ENCODE data around the gene MALRD1. TPM values are rescaled to one million over a fixed set of nuclear protein-coding genes. Genes with fewer than 3 reads are reported as not detected.

MALRD1 gene
- polyA plus RNA-seq, 10 donors = 0.22 to 1.6 (median 0.86) TPM

DNA sequence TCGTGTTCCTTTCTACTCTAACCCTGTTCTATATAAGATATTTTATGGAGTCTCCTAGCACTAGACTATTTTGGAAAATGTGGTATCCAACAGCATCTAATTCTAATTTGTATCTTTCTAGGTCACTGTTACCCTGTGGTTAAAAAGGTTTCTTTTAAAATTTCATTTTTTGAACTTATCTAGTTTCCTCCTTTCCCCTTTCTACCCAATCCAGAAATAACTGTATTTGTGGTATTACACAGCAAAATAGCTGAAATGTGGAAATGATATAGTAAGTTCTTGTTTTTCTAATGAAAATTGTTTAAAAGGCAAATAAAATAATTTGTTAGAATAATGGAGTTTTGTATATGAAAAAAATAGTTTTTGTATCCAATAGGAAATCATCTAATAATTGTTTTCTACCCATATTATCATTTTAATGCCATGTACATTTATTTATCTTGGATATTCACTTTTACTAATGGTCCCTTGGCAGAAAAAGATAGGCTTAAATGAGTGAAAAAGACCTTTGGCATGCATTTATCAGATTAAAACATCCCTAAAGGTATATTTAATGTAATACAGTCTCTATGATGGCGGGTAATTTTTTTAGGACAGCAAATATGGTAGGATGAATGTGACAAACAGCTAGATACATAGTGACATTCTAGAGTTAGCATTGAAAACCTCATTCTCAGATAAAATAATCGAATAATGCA, 592.1 kb downstream of the MALRD1 start:
- DNase-seq = no peak

DNA sequence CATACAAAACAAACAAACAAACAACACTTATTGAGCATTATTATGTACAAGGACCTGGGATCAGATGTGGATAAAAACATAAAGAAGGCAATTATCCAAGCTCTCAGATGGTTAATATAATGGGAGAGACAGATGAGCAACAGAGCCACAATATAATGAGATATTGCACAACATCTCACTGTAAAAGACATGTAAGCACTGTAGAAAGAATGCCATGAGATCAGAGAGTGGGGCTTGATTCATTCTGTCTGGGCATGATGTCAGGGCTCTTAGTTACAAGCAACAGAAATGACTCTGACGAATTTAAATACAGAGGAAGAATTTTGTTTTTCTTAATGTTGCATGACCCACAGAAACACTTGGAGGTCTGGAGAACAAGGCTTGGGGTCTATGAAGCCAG, 602.9 kb downstream of the MALRD1 start:
- peak in 1 of 3 donors; percentile 64 for DNase-seq

DNA sequence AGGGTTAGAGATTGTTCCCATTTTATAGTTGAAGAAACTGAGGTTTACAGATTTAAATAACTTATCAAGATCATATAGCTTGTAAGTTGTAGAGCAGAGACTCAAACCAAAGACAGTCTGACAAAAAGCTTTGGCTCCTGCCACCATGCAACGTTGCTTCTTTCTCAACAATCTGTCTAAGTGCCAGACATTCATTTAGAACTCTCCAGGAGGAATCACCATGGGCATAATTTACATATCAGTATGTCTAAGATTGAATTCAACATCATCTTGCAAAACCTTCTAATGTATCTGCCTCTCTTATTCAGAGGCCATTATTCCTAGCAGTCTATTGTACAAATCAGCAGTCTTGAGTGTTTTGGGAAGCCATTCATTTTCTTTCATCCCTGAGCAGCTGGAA, 604.1 kb downstream of the MALRD1 start:
- DNase-seq = no peak

DNA sequence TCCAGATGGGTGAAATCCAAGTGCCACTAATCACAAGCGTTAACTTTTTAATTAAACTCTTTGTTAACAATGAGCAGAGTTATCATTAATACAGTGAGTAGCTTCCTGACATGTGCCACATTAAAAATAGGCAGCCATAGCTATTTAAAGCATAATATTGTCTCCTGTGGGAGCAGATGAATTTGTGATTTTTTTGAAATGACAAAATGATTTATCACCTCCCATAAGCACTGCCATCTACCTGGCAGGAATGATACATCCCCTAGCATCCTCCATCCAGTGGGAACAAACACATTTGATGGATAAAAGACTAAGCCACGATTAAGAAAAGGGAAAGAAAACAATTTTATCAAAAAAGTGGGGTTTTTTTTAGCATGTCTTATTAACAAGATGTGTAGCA, 605.3 kb downstream of the MALRD1 start:
- no peak for DNase-seq

DNA sequence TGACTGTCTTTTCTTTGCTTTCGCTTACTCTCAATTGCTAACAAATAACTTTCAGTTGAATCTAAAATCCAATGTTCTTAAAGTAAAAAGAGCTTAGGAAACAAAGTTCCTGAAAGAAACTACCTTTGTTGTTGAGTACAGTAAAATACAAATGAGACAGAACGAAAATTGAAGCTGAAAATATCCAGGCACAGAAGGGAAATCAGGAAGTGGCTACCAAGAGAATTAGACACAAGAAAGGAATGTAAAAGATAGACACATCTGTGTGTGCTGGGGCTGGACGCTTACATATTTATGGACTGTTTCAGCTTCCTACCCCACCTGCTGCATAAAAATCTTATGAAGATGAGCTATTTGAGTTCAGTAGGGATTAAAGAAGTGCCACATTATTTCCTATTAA, 606.0 kb downstream of the MALRD1 start:
- peak in 2 of 3 donors; percentile 42 to 48 for DNase-seq

DNA sequence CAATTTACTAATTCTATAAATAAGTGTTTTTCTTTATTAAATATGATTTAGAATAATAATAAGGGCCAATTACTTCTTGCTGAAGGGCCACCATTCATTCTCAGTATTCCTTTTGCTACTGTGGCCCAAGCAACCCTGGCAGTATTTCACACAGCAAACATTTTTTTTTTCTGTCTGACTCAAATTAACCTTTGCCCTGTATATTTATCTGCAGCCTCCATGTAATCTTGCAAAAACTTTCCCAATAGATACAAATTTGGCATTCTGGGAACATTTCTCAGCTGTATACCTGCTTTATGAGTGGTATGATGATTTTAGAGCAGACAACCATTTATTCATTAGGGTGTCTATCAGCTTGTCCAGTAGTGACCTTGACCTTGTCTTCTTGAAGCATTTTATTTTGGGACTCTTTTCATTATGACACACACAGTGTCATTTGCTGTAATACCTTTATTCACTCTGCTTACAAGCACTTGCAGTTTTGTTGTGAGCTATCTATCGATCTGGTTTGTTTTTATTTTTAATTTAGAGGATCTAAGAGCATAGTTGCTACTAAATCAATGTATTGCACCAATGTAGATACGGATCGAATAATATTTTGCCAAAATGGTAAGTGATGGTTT, 607.9 kb downstream of the MALRD1 start:
- DNase-seq = no peak

DNA sequence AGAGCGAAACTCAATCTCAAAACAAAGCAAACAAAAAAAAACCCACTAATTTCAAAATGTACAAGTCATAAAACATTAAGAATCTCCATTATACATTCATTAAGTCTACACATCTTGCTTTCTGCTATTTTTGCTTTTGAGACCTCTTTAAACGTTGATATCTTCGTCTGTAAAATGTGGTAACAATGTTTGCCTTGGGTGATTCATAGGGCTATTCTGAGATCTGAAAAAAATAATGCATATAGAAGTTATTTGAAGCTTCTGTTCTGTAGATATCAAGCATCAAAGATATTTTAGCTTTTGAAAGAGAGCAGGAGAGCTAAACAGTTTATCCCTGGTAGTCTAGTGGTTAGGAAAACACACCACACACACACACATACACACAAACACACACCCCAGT, 609.5 kb downstream of the MALRD1 start:
- DNase-seq = no peak

DNA sequence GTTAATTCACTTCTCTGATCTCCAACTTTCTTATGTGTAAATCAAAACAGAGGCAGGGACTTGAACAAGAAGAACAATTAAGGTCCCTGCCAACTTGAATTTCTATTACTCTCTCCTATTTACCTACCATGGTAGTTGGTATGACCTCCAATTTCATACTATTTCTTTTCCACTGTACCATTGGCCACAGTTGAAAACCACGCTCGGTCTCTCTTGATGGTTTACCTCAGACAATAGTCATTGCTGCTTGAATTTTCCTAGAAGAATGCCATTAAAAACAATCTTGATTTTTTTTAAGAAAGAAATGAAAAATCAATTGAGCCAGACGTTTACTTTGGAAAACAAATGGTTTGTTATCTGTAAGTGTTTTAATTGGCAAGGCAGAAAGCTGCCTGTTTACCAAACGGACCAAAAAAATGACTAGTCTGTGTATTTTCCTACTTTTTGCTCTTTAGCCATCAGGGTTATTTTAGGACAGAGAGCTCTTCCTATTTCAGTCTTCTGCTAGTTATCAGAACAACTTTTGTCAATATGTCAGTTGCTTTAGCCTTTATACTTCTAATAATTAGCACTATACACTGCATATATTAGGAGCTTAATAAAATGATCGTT, 610.1 kb downstream of the MALRD1 start:
- DNase-seq = no peak

DNA sequence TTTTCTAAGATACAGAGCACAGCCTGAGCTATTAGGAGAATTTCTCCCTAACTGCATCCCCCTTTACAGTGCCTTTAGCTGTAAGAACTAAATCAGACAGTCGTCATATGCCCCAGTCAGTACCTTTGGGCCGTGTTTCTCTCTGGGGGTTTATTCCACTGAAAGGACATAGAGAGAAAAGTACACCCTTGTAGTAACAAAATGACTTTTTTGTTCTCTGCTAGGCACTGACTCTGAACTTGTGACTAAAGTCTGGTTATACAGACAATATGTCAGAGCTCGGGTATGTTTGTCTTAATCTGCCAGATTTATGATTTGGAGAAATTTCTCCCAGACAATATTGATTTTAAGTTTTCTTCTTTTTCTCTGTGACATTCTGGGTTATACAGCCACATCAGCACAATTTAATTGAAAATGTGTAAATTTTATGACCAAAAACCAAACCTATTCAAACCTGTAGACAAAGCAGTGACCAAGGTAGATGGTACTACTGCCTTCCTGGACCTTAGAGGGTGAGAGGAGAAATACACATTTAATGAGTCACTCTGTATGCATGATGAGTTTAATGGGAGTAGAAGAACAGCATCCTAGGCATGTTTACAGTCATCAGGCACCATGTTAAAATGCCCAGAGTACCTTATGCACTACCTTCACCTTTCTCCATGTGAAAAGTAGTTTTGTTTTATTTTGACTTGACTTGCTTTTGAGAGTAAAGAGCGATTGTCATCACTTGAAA, 611.5 kb downstream of the MALRD1 start:
- no peak for DNase-seq

DNA sequence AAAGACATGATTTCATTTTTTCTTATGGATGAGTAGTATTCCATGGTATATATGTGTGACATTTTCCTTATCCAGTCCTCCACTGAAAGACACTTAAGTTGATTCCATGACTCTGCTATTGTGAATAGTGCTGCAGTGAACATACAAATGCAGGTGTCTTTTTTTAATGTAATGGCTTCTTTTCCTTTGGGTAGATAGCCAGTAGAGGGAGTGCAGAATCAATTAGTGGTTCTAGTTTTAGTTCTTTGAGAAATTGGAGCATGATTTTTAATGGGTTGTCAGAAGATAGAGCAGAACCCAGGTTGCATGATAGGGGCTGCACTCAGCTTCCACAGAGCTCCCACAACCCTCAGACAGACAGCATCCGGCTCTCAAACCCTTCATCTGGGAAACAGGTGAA, 614.7 kb downstream of the MALRD1 start:
- DNase-seq = no peak

DNA sequence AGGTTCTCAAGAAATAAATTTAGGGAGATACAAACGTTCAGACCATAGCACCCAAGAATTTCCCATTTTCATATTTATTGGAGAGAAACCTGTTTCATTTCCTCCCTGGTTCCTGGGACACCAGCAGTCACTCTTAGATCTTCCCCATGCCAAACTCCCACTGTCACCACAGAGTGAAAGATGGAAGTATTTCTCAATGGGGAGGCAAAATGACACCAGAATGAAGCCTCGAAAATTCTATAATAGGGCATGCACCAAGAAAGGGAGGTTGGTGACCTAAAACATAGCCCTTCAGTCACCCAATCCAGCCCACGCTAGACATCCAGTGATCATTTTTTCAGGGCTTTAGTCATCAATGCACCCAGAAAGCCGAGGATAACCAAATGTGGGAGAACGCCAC, 619.5 kb downstream of the MALRD1 start:
- DNase-seq = no peak

DNA sequence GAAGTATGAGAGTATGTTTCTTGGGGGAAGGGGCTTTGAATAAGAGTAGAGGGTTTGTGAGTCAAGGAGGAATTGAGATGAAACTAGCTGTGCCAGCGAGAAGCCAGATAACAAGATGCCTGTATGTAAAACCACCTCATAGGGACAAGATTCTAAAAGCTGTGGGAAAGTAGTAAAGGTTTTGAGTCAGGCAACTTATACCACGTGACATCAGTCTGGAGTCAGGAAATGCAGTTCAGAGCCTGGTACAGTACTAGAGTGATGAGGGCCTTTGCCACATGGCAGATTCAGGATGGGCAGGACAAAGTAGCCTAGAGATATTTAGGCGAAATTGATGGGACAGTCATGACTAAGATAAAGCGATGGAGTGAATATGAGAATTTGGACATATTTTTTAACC, 627.5 kb downstream of the MALRD1 start:
- no peak for DNase-seq

DNA sequence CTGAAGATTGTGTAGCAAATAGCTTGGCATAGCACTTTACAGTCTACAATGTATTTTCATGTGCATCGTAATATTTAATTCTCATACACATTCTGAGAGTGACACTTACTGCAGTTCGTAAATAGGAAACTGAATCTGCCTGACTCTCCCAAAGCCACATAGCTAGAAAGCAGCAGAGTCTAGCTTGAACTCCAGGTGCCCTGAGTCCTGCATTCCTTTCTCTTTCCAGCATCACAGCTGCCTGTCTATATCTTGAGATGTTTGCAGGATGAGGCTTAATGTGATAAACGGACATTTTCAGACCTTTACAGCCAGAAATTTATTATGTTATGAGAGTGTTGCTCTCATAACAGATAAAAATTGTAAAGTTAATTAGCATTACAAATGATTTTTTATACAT, 634.8 kb downstream of the MALRD1 start:
- peak; percentile 22 to 72 (median 32) for DNase-seq

DNA sequence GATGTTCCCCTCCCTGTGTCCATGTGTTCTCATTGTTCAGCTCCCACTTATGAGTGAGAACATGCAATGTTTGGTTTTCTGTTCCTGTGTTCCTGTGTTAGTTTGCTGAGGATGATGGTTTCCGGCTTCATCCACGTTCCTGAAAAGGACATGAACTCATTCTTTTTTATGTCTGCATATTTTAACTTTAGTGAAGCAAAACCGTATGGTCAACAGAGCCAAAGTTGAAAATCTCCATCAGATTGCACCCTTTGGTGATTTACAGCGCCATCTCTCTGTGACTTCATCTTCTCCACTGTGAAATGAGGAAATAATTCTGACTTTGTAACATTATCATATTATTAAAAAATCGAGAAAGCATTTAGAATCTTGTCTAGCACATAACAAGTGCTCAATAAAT, 635.4 kb downstream of the MALRD1 start:
- peak in 1 of 3 donors; percentile 57 for DNase-seq

DNA sequence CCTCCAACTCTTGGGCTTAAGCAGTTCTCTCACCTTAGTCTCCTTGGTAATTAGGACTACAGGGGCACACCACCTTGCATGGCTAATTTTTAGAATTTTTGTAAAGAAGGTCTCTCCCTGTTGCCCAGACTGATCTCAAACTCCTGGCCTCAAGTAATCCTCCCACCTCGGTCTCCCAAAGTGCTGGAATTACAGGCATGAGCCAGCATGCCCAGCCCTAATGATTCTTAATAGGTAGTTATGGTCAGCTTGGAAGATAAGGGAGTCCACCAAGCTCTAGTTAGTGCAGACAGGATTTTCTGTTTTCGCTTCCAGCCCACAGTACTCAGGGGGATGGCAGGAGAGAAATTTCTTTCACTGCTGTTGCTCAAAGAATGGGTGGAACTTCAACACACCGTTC, 639.7 kb downstream of the MALRD1 start:
- no peak for DNase-seq

DNA sequence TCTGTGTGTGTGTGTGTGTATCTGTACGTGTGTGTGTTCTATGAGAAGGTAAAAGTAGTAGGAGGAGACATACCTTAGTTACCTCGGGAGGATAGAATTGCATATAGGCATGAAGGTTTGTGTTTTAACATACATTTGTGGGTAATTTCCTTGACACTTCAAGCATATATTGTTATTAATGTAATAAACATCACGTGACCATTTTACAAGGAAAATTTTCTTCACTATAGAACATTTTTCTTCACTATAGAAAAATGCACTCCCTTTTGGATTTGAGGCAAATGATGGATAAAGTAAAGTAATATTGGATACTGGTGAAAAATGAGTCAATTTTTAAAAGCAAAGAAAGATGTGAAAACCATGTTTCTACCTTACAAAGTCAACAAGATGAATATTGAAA, 640.6 kb downstream of the MALRD1 start:
- no peak for DNase-seq

DNA sequence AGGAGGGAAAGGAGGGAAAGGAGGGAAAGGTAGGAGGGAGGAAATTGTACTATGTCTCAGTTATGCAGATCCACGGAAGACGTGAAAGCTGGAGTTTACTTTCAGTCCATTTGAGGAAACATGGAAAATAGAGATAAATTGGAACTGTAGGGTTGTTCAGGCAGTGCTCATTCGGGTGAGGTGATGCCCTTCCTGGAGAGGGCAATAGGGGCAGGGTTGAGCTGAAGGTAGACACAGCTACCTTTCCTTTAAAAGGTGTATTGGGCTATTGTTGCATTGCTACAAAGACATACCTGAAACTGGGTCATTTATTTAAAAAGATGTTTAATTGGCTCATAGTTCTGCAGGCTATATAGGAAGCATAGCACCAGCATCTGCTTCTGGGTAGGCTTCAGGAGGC, 650.7 kb downstream of the MALRD1 start:
- no peak for DNase-seq

DNA sequence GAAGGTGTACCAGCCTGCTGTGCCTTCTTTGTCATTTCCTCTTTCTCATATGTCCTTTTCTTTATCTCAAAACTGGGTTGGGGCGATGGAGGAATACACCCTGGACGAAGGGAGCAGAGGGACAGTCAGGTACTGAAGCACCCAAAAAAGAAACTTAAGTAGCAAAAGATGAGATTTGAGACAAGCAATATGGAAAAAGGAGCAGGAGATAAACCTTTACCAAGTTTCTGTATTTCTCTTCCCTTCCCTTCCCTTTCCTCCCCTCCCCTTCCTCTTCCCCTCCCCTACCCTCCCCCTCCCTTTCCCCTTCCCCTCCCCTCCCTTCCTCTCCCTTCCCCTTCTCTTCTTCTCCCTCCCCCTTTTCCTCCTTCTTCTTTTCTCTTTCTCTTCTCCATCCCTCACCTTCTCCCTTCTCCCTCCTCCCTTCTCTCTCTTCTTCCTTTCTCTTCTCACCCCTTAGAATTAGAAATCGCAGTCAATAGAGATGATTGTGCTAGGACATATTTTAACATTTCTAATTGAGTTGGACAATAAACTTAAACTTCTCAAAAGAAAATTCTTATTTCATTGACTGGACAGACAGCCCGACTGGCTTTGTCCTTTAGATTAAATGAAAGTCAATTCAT, 652.9 kb downstream of the MALRD1 start:
- DNase-seq = no peak

DNA sequence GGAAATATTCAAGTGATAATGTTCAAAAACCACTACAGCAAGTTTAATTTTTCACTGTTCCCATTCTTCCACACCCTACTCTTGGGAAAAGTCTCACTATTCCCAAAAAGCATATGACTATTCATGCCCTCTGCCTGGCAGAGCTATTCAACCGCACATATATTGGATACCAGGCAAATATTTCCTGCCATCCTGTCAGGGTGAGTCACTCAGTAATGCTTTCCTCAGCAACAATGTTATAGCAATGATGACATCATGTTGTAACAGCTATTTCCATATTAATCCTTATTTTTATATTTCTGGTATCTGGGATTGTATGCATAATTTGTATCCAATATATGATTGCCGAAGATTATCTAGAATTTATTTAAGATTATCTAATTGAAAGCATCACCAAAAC, 653.6 kb downstream of the MALRD1 start:
- no peak for DNase-seq

DNA sequence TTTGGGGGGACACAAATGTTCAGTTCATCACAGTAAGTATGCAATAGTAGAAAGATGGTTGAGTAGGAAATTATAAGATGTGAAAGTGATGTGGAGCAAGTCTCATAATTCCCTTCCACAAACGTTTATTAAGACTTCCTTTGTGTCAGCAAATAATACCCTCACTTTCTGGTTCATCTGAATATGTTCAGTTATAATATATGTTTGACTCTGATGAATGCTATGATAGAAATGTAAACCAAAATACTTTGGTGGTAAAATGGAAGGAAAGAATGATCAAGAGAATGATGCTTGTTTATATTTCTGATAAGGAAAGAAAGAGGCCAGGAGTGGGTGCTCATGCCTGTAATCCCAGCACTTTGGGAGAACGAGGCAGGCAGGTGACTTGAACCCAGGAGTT, 655.9 kb downstream of the MALRD1 start:
- no peak for DNase-seq

DNA sequence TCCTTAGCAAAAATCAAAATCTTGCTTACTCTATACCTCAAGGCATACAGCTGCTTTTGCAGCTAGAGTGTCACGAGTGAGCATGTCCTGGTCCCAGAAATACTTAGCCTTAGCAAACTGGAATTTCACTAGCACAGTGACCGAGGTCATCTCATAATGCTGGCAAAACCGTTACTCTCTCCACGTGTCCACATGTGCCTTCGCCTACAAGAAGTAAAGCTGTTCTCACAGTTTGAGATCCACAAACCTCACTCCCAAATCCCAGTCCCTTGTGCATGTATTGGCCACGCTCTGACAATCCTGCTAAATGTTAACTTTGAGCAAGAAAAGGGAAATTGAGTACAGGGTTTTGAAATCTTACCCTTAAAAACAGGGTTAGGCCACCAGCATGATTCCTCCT, 656.6 kb downstream of the MALRD1 start:
- DNase-seq = peak; percentile 50 to 85 (median 56)

DNA sequence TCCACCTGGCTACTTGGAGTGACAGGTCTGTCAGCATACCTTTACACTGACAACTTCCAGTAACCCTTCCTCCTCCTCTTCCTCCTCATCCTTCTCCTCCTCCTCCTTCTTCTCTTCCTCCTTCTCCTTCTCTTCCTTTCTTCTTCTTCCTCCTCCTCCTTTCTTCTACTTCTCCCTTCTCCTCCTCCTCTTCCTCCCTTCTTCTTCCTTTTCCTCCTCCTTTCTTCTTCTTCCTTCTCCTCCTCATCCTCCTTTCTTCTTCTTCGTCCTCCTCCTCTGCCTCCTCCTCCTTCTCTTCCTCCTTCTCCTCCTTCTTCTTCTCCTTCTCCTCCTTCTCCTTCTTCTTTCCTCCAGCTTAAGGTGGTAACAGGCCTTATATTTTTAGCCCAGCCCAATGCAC, 658.3 kb downstream of the MALRD1 start:
- no peak for DNase-seq

Data from muscle of back (tissue), 11 donors.